GM21447 (cell line): ENCODE data around the gene ALKBH3.
A peak's percentile ranks its signal among the peaks of the same experiment; 100 is the strongest.

Experiments
- ATAC-seq: cut with Tn5 transposase; IDR thresholded peaks from one replicate; pipeline ENCODE4 v1.9.1; 2021; ENCODE audit not compliant: unreplicated experiment

ALKBH3 gene

GRCh38 chr11:43892851-43893250, 12.2 kb downstream of the ALKBH3 start:
- no peak for ATAC-seq

DNA sequence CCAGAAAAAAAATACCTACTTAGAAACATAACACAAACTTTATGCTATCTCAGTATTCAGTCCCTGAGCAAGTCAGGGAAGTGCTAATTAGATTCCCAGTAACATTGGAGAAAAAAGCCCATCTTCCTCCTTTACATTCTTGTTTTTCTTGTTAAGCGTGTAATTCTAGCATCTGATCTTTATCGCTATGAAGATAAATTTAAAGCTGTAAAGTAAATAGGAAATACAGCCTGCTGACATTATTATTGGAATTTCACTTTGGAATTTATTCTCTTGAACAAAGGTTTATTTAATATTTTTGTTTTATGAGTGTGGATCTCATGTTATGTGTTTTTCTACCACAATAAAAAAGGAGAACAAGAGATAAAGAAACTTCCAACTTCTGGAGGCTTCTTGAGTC, 13.9 kb downstream of the ALKBH3 start:
- ATAC-seq = no peak

DNA sequence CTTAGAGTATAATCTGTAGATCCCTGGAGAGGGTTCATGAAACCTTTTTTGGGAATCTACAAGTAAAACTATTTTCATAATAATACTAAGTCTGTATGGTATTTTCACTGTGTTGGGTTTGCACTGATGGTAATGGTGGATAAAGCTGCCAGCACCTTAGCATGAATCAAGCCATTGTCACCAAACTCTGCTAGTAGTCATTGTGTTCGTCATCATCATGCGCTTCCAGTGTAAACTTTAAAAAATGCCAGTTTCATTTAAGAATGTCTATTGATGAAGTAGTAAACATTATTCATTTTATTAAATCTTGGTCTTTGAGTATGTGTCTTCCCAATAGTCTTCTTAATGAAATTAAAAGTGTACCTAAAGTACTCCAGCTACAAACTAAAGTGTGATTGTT, 15.0 kb downstream of the ALKBH3 start:
- ATAC-seq = no peak

GRCh38 chr11:43898574-43898973, 17.9 kb downstream of the ALKBH3 start:
- no peak for ATAC-seq

DNA sequence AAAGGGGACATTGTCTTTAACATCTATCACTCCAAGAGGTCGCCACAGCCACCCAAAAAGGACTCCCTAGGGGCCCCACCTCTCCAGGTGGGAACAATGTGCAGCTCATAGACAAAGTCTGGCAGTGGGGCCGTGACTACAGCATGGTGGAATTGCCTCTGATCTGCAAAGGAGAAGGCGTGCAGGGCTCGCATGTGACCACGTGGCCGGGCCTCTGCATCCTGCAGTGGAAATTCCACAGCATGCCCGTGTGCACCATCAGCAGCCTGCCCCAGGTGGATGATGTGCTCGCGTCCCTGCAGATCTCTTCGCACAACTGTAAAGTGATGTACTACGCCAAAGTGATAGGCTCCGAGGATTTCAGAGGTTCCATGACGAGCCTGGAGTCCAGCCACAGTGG, 18.5 kb downstream of the ALKBH3 start:
- no peak for ATAC-seq

- ATAC-seq = no peak
Measured at GRCh38 chr11:43901551-43901950, 20.9 kb downstream of the ALKBH3 start.

DNA sequence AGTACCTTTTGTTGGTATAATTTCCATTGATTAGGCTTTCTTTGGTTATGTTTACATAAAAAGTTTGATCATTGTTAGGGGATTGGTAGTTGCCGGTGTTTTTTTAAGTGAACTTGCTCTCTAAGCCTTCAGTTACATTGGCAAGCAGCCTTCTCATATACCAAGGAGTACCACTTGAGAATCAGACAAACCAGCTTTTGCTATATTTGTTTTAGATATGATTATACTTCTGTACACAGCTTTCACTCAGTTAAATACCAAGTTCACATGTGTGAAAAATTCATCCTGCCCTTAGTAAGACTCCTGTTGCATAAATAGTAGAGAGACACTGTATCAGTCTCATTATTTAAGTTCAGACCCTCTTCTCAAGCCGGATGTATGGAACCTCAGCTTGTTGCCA, 22.4 kb downstream of the ALKBH3 start:
- ATAC-seq = no peak

GRCh38 chr11:43903969-43904368, 23.3 kb downstream of the ALKBH3 start:
- no peak for ATAC-seq

GRCh38 chr11:43904742-43905535, 24.3 kb downstream of the ALKBH3 start:
- no peak for ATAC-seq

- no peak for ATAC-seq
Measured at GRCh38 chr11:43905813-43906241, 25.2 kb downstream of the ALKBH3 start.

DNA sequence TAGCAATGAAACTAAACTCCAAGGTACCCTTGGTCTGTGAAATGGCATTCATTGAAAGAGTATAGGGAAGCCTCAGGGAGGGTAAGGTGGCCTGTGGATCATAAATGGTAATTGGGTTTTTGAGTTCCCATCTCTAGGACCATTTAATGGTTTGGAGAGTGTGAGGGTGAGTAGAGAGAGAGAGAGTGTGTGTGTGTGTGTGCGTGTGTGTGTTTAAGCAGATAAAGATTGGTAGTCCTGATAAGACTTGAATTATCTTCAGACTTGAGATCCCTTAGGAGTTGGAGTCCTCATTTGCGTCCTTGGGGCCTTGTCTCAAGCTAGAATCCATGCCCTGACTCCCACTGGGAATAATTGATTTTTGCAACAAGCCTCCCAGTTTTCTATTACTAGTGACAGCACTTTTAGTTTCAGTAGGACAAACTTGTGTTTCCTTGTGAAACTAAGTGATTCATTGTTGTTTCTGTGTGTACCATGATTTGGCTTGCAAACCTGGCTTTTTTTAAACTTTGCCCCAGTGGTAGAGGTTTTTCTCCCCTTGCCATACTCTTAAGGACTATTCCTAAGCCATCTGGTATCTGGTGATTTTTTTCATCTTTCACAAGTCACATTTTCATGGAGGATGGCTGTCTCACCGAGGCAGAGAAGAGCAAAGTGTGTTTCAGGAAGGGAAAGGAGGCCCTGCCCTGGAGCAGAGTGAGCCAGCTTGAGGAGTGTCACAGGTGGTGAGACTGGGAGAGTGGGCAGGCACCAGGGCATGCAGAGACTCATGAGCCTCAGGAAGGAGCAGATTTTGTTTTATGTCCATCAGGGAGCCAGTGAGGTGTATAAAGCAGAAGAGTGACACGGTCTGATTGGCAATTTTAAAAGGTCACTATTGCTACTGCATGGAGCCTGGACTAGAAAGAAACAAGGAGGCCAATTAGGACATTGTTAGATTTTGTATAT, 26.7 kb downstream of the ALKBH3 start:
- ATAC-seq = peak; percentile 69

GRCh38 chr11:43908191-43908590, 27.6 kb downstream of the ALKBH3 start:
- no peak for ATAC-seq

- no peak for ATAC-seq
Measured at GRCh38 chr11:43908683-43909082, 28.1 kb downstream of the ALKBH3 start.

DNA sequence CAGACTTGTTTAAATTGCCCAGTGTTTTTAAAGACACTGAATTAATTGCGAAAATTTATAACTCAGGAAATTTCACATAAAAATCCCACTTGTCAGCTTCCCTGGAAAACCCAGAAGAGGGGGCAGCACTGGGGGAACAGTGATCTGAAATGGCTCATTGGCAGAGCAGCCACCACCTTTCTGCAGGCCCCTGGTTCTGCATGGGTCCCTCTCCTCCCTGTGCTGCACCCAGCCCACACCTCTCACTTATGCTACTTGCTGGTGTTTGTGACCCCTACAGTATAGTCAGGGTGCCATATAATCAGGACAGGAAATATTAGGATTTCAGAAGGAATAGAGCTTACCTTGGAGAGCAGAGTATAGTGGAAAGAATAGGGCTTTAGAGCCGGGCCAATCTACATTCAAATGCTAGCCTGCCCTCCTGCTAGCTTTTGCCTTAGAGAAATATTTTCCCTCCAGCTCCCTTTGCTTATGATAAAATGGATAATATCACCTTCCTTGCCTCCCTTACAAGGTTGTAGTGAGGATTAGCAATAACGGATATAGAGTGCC, 33.3 kb downstream of the ALKBH3 start:
- no peak for ATAC-seq

DNA sequence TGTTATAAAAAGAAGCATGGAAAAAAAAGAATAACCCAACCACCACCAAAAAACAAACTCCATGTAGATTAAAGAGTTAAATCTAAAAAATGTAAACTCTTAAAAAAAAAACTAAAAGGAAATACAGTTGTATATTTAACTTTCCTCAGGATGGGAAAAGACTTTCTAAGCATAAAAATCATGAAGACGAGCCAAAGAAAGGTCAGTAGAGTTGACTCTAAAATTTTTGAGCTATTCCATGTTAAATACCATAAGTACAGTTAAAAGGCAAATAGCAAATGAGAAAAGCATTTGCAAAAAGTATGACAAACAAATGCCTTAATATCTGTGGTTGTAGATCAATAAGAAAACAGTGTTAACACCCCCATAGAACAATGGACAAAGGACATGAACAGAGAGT, 33.8 kb downstream of the ALKBH3 start:
- no peak for ATAC-seq

- ATAC-seq = no peak
Measured at GRCh38 chr11:43916621-43917020, 36.0 kb downstream of the ALKBH3 start.

GRCh38 chr11:43917851-43918250, 37.2 kb downstream of the ALKBH3 start:
- no peak for ATAC-seq

- no peak for ATAC-seq
Measured at GRCh38 chr11:43918662-43919061, 38.0 kb downstream of the ALKBH3 start.

DNA sequence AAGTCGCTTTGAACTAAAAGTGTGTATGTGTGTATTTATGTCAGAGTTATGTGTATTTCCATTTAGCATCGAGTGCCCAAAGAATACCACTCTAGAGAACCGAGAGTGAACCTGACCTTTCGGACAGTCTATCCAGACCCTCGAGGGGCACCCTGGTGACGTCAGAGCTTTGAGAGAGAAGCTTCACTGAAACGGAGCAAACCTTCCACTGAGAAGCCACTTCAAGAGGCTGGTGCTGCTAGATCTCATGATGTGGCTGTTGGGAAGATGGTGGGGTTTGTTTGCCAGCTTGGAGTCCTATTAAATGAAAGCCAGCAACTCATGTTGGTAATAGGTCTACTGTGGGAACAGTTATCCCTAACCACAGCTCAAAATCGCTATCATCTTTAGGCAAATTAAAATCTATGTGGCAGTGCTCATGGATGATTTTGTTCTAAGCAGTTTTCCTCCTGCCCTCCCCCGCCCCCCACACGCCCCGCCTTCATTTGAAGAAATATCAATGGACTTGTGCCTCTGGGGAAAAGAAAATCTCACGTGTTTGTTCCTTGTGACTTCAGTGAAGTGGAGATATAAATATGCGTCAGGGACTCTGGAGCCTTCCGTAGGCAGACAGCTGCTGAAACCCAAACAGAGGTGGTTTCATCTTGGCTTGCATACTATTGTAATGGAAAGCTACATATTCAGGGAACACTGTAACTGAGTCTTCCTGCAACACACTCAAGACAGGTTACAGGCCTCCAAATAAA, 39.4 kb downstream of the ALKBH3 start:
- ATAC-seq = no peak

GRCh38 chr11:43920598-43921419, 40.2 kb downstream of the ALKBH3 start:
- ATAC-seq = peak; percentile 70
